ENCODE measurements around the gene REXO2. TPM values are rescaled to one million over a fixed set of nuclear protein-coding genes. Genes with fewer than 3 reads are reported as not detected.
A peak's percentile ranks its signal among the peaks of the same experiment; 100 is the strongest.

Gene REXO2
- total and polyA plus RNA-seq, 2 of the 13 experiments (the other 11 are each of a cell fraction or from before 2014, with no cell fraction given), result 95.6 to 104 TPM

GRCh38 chr11:114400216-114400914 lies 38.9 kb upstream of the REXO2 start, which contains the start of the genes C11orf71 and RBM7 (continued):
- 0 out of 2 replicates have a peak, but pooled peaks have one; percentile 59 for TF ChIP-seq ZSCAN29 (CRISPR knock-in tag; conservative IDR thresholded peaks at IDR 0.05)
- no peak for TF ChIP-seq ZNF557 (CRISPR knock-in tag; IDR thresholded peaks at IDR 0.05)
- no peak for TF ChIP-seq NONO (IDR thresholded peaks at IDR 0.05)
- TF ChIP-seq NONO (CRISPR knock-in tag; conservative IDR thresholded peaks at IDR 0.05), result peak; percentile 73; the same call in 1 of the 2 replicates
- no peak for TF ChIP-seq KDM4B (CRISPR knock-in tag; IDR thresholded peaks at IDR 0.05)
- TF ChIP-seq ZNF639 (CRISPR knock-in tag; conservative IDR thresholded peaks at IDR 0.05), result 0 out of 2 replicates have a peak, but pooled peaks have one; percentile 77
- peak; percentile 63 for TF ChIP-seq ZNF605 (CRISPR knock-in tag; IDR thresholded peaks at IDR 0.05)
- TF ChIP-seq ZNF574 (CRISPR knock-in tag; IDR thresholded peaks at IDR 0.05), result peak; percentile 85
- peak; percentile 42; the same call in 1 of the 2 replicates for TF ChIP-seq ZNF710 (CRISPR knock-in tag; IDR thresholded peaks at IDR 0.05; ENCODE audit: borderline replicate concordance)
- TF ChIP-seq NCOR1 (IDR thresholded peaks at IDR 0.05; ENCODE audit: borderline replicate concordance, low read length), result peak; percentile 63; the same call in 1 of the 2 replicates
- TF ChIP-seq THYN1 (CRISPR knock-in tag; IDR thresholded peaks at IDR 0.05; ENCODE audit: borderline replicate concordance, low read depth), result no peak
- peak; percentile 95 for TF ChIP-seq ZNF232 (CRISPR knock-in tag; IDR thresholded peaks at IDR 0.05; ENCODE audit: borderline replicate concordance)
- TF ChIP-seq TGIF2 (CRISPR knock-in tag; IDR thresholded peaks at IDR 0.05), result peak; percentile 55; the same call in 1 of the 2 replicates
- peak; percentile 73 for TF ChIP-seq ZNF430 (CRISPR knock-in tag; IDR thresholded peaks at IDR 0.05)
- TF ChIP-seq RXRA (CRISPR knock-in tag; IDR thresholded peaks at IDR 0.05), result peak; percentile 83
- no peak for TF ChIP-seq USF2 (IDR thresholded peaks at IDR 0.05; ENCODE audit: low read depth, low read length)
- TF ChIP-seq USF2 (CRISPR knock-in tag; IDR thresholded peaks at IDR 0.05; ENCODE audit: borderline replicate concordance), result no peak; the same call in 1 of the 2 replicates

Data from HepG2 (cell line).